Transverse colon (tissue), 4 donors: ENCODE measurements around the gene CDH11.

Experiments used
- EP300 ChIP-seq: sonication (generic); formaldehyde crosslinking; IDR thresholded peaks from one replicate; pipeline ENCODE4 v1.6.1; 2017; ENCODE audit warnings: antibody characterized with exemption, low read depth
- POLR2AphosphoS5 ChIP-seq, 3 donors: sonication (generic); formaldehyde crosslinking; IDR thresholded peaks; one replicate each; pipeline ENCODE4 v1.6.1; 2016; ENCODE audit warnings: antibody characterized with exemption in 3 of 3
- TF ChIP-seq, protein P1 (sequence below), 5 experiments: fragments of 200-600 bp in 3 of 5; fragments of 450-650 bp in 2 of 5; sonication (generic) in 3 of 5; IDR thresholded peaks; 1 replicate in 2 of 5; 2 replicates in 3 of 5; pipeline ENCODE4 v1.5.1; 2016 to 2017; ENCODE audit warnings: antibody characterized with exemption in 5 of 5, inconsistent platforms in 3 of 5, mild to moderate bottlenecking in 2 of 5, moderate library complexity in 1 of 5

DNA sequence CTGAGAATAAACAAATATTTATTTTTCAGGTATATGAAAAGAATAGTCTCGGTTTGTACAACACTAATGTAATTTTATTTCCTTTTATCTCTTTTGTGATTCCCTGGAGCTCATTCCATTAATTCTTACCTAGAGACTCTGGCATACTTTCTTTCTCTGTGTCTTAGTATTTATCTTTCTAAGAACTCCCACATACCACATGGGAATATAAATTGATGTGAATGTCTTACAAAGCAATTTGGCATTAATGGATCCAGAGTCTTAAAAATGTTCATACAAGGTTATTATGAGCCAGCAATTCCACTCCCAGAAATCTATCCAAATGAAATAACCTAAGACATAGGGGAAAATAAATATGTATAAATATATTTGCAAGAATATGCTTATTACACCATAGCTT, 202.7 kb downstream of the CDH11 start:
- TF ChIP-seq, protein P1, sequence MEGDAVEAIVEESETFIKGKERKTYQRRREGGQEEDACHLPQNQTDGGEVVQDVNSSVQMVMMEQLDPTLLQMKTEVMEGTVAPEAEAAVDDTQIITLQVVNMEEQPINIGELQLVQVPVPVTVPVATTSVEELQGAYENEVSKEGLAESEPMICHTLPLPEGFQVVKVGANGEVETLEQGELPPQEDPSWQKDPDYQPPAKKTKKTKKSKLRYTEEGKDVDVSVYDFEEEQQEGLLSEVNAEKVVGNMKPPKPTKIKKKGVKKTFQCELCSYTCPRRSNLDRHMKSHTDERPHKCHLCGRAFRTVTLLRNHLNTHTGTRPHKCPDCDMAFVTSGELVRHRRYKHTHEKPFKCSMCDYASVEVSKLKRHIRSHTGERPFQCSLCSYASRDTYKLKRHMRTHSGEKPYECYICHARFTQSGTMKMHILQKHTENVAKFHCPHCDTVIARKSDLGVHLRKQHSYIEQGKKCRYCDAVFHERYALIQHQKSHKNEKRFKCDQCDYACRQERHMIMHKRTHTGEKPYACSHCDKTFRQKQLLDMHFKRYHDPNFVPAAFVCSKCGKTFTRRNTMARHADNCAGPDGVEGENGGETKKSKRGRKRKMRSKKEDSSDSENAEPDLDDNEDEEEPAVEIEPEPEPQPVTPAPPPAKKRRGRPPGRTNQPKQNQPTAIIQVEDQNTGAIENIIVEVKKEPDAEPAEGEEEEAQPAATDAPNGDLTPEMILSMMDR (IDR thresholded peaks at IDR 0.05) = no peak
- TF ChIP-seq POLR2AphosphoS5 (IDR thresholded peaks at IDR 0.05) = no peak
- no peak for TF ChIP-seq EP300
